Measurements from ENCODE around the gene SLC22A12.

GRCh38 chr11:64626637-64627036, 35.6 kb downstream of the SLC22A12 start:
- no peak for TF ChIP-seq CTCF (IDR thresholded peaks at IDR 0.05; ENCODE audit: insufficient read depth, low read length, poor library complexity, severe bottlenecking)
- TF ChIP-seq EZH2phosphoT487 (conservative IDR thresholded peaks at IDR 0.05; ENCODE audit: low read length) = no peak

Data from SU-DHL-6 (cell line).